Adrenal gland (tissue), 5 donors: ENCODE results near the gene EML6.

Experiments used
- POLR2A ChIP-seq, 2 donors: fragments of 450-650 bp; IDR thresholded peaks; one replicate each; pipeline ENCODE4 v1.6.1; 2017; ENCODE audit warnings: antibody characterized with exemption in 2 of 2, mild to moderate bottlenecking in 2 of 2, moderate library complexity in 1 of 2
- TF ChIP-seq, protein P1 (sequence below), 6 experiments: fragments of 450-650 bp in 4 of 6; fragments of 200-600 bp in 2 of 6; sonication (generic) in 1 of 6; IDR thresholded peaks; 1 replicate in 5 of 6; 2 replicates in 1 of 6; pipeline versions ENCODE4 v1.5.1 to v1.8.0; 2016 to 2021; ENCODE audit warnings: antibody characterized with exemption in 6 of 6, mild to moderate bottlenecking in 2 of 6, moderate library complexity in 1 of 6
- donor health status: DM: no; HTN: no; CAD: no.

DNA sequence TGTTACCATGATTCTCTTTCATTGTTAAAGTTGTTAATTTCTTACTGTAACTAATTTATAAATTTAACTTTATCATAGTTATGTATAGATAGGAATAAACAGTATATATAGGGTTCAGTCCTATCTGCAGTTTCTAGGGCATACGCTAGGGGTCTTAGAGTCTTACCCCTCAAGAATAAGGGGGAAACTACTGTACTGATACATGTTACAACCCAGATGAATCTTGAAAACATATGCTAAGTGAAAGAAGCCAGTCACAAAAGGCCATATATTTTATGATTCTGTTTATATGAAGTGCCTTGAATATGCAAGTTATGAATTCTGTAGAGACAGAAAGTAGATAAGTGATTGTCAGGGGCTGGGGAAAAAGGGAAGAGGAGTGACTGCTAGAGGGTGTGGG lies 274.4 kb downstream of the EML6 start:
- TF ChIP-seq, protein P1, sequence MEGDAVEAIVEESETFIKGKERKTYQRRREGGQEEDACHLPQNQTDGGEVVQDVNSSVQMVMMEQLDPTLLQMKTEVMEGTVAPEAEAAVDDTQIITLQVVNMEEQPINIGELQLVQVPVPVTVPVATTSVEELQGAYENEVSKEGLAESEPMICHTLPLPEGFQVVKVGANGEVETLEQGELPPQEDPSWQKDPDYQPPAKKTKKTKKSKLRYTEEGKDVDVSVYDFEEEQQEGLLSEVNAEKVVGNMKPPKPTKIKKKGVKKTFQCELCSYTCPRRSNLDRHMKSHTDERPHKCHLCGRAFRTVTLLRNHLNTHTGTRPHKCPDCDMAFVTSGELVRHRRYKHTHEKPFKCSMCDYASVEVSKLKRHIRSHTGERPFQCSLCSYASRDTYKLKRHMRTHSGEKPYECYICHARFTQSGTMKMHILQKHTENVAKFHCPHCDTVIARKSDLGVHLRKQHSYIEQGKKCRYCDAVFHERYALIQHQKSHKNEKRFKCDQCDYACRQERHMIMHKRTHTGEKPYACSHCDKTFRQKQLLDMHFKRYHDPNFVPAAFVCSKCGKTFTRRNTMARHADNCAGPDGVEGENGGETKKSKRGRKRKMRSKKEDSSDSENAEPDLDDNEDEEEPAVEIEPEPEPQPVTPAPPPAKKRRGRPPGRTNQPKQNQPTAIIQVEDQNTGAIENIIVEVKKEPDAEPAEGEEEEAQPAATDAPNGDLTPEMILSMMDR (IDR thresholded peaks at IDR 0.05) = no peak
- TF ChIP-seq POLR2A (IDR thresholded peaks at IDR 0.05) = no peak
